H1 (cell line): Measurements from ENCODE around the gene MACROD1. TPM values are rescaled to one million over a fixed set of nuclear protein-coding genes. Genes with fewer than 3 reads are reported as not detected.
"Not testable (repeated sequence)": the region's sequence is repeated elsewhere in the genome, so short reads cannot be mapped to it uniquely, and the experiment has no call there.

Experiments used
- CTCF ChIA-PET: fragments of 300-600 bp; sonication (Branson Sonifier 250); formaldehyde crosslinking; loops from one replicate; lab custom pipeline; 2021; ENCODE audit not compliant: partially characterized antibody; lab: Charles Lee
- POLR2A ChIA-PET: fragments of 300-600 bp; sonication (Branson Sonifier 250); formaldehyde crosslinking; loops from one replicate; lab custom pipeline; 2021; ENCODE audit warnings: inconsistent platforms; ENCODE audit not compliant: partially characterized antibody; lab: Charles Lee
- DNase-seq, 2 experiments: peaks; one replicate each; pipeline versions ENCODE4 v3.0.0 to v3.0.0-alpha.2; 2010 to 2022; ENCODE audit warnings: low spot score in 2 of 2, low read depth in 1 of 2, mixed read lengths in 1 of 2
- FAIRE-seq: peaks from 2 replicates; lab custom pipeline; 2011; peaks lifted over from hg19 to GRCh38; lab: Jason Lieb, UNC
- H2AFZ ChIP-seq: 2 replicates; pipeline ENCODE4 v1.8.1; 2012; ENCODE audit warnings: low read length, inconsistent platforms
- H2AK5ac ChIP-seq: 2 replicates; pipeline ENCODE4 v1.6.1; 2013; ENCODE audit warnings: low read depth, low read length
- H2BK120ac ChIP-seq: replicated peaks from 2 replicates; pipeline ENCODE3; 2013; ENCODE audit warnings: low read depth, low read length, inconsistent platforms
- H2BK12ac ChIP-seq: 2 replicates; pipeline ENCODE4 v1.6.1; 2013; ENCODE audit warnings: low read depth, low read length
- H2BK15ac ChIP-seq: 2 replicates; pipeline ENCODE4 v1.6.1; 2013; ENCODE audit warnings: low read length
- H2BK20ac ChIP-seq: 2 replicates; pipeline ENCODE4 v1.6.1; 2013; ENCODE audit warnings: low read length
- H2BK5ac ChIP-seq: 2 replicates; pipeline ENCODE4 v1.6.1; 2013; ENCODE audit warnings: low read depth, low read length
- H3K14ac ChIP-seq: 2 replicates; pipeline ENCODE4 v1.6.1; 2013; ENCODE audit warnings: inconsistent platforms; ENCODE audit not compliant: insufficient read length
- H3K18ac ChIP-seq: 2 replicates; pipeline ENCODE4 v1.6.1; 2013; ENCODE audit warnings: low read length; ENCODE audit errors: extremely low read depth
- H3K23ac ChIP-seq: 2 replicates; pipeline ENCODE4 v1.6.1; 2013; ENCODE audit warnings: inconsistent platforms; ENCODE audit not compliant: insufficient read length
- H3K23me2 ChIP-seq: 2 replicates; pipeline ENCODE4 v1.6.1; 2013; ENCODE audit warnings: low read depth, low read length
- H3K27ac ChIP-seq: 2 replicates; pipeline ENCODE4 v1.6.1; 2011; ENCODE audit warnings: low read depth, low read length, inconsistent platforms
- H3K27me3 ChIP-seq, 4 experiments: replicated peaks in 1 of 4; 1 replicate in 1 of 4; 2 replicates in 3 of 4; pipeline versions ENCODE4 v1.6.1 to v1.8.1; 2011 to 2013; ENCODE audit warnings: low read length in 3 of 4, mild to moderate bottlenecking in 3 of 4, inconsistent platforms in 2 of 4, mixed read lengths in 2 of 4, moderate library complexity in 1 of 4; ENCODE audit not compliant: control insufficient read depth in 3 of 4, insufficient read depth in 3 of 4; ENCODE audit errors: extremely low read depth in 1 of 4
- H3K36me3 ChIP-seq, 4 experiments: 2 replicates each; pipeline versions ENCODE4 v1.6.1 to v1.8.1; 2011 to 2013; ENCODE audit warnings: mild to moderate bottlenecking in 4 of 4, low read length in 3 of 4, moderate library complexity in 2 of 4, control low read depth in 1 of 4, inconsistent platforms in 1 of 4; ENCODE audit not compliant: insufficient read depth in 4 of 4, control insufficient read depth in 2 of 4
- H3K4ac ChIP-seq: replicated peaks from 2 replicates; pipeline ENCODE3; 2013; ENCODE audit warnings: low read length, low read depth, mixed read lengths, inconsistent platforms; ENCODE audit not compliant: insufficient read length
- H3K4me1 ChIP-seq, 4 experiments: replicated peaks in 1 of 4; 1 replicate in 1 of 4; 2 replicates in 3 of 4; pipeline versions ENCODE4 v1.6.1 to v1.8.1; 2011 to 2013; ENCODE audit warnings: low read length in 3 of 4, inconsistent platforms in 2 of 4, mixed read lengths in 1 of 4; ENCODE audit not compliant: insufficient read depth in 4 of 4, control insufficient read depth in 3 of 4
- H3K4me2 ChIP-seq, 2 experiments: 2 replicates each; pipeline versions ENCODE4 v1.6.1 to v1.8.1; 2011 to 2013; ENCODE audit warnings: low read depth in 2 of 2, low read length in 2 of 2, control low read depth in 1 of 2, inconsistent platforms in 1 of 2, mild to moderate bottlenecking in 1 of 2; ENCODE audit not compliant: insufficient read depth in 1 of 2
- H3K4me3 ChIP-seq, 4 experiments: fragments of 200-600, 300-600 bp in 1 of 4; sonication (generic), shearing (Covaris generic), sonication (Bioruptor Twin) in 1 of 4; 2 replicates each; pipeline versions ENCODE4 v1.5.1 to v1.8.1; 2011 to 2016; ENCODE audit warnings: low read length in 4 of 4, low read depth in 3 of 4, control low read depth in 2 of 4, inconsistent platforms in 2 of 4, mild to moderate bottlenecking in 2 of 4, mixed read lengths in 1 of 4, moderate library complexity in 1 of 4; ENCODE audit not compliant: insufficient read depth in 2 of 4; ENCODE audit errors: extremely low read depth in 1 of 4
- H3K56ac ChIP-seq: replicated peaks from 2 replicates; pipeline ENCODE3; 2013; ENCODE audit warnings: low read depth, mild to moderate bottlenecking, mixed read lengths, low read length, inconsistent platforms; ENCODE audit not compliant: insufficient read length
- H3K79me1 ChIP-seq: 2 replicates; pipeline ENCODE4 v1.6.1; 2013; ENCODE audit warnings: low read depth, low read length, control low read depth
- H3K79me2 ChIP-seq, 2 experiments: 2 replicates each; pipeline versions ENCODE4 v1.6.1 to v1.8.1; 2012 to 2013; ENCODE audit warnings: low read length in 2 of 2, mild to moderate bottlenecking in 2 of 2, inconsistent platforms in 1 of 2; ENCODE audit not compliant: insufficient read depth in 2 of 2, control insufficient read depth in 1 of 2
- H3K9ac ChIP-seq, 4 experiments: replicated peaks in 1 of 4; 1 replicate in 1 of 4; 2 replicates in 3 of 4; pipeline versions ENCODE4 v1.6.1 to v1.8.1; 2011 to 2013; ENCODE audit warnings: low read depth in 3 of 4, low read length in 3 of 4, control low read depth in 2 of 4, mild to moderate bottlenecking in 2 of 4, moderate library complexity in 2 of 4, inconsistent platforms in 1 of 4; ENCODE audit errors: extremely low read depth in 1 of 4
- H3K9me3 ChIP-seq, 2 experiments: 2 replicates each; pipeline versions ENCODE4 v1.6.1 to v1.8.1; 2012 to 2013; ENCODE audit warnings: mild to moderate bottlenecking in 2 of 2, moderate library complexity in 2 of 2, control low read depth in 1 of 2, inconsistent platforms in 1 of 2, low read depth in 1 of 2, low read length in 1 of 2, mixed read lengths in 1 of 2; ENCODE audit not compliant: insufficient read depth in 2 of 2
- H4K20me1 ChIP-seq, 2 experiments: replicated peaks in 1 of 2; 2 replicates each; pipeline versions ENCODE3 to v1.8.1; 2011 to 2013; ENCODE audit warnings: inconsistent platforms in 2 of 2, low read length in 2 of 2, mild to moderate bottlenecking in 1 of 2; ENCODE audit not compliant: insufficient read depth in 2 of 2, control insufficient read depth in 1 of 2
- H4K5ac ChIP-seq: 2 replicates; pipeline ENCODE4 v1.6.1; 2013; ENCODE audit warnings: low read length, low read depth, mixed read lengths, inconsistent platforms; ENCODE audit not compliant: insufficient read length
- H4K8ac ChIP-seq: 2 replicates; pipeline ENCODE4 v1.8.0; 2013; ENCODE audit warnings: mild to moderate bottlenecking, moderate library complexity, low read length, inconsistent platforms; ENCODE audit not compliant: insufficient read depth; ENCODE audit errors: extremely low read depth
- H4K91ac ChIP-seq: replicated peaks from 2 replicates; pipeline ENCODE3; 2013; ENCODE audit warnings: low read length, mixed read lengths, inconsistent platforms; ENCODE audit not compliant: insufficient read length
- WGBS, 2 experiments: shearing (Covaris generic) in 1 of 2; methylation state at CpG; one replicate each; pipeline versions ENCODE4 v1.1.6 to v1.1.7; 2013 to 2015; ENCODE audit warnings: low lambda C conversion rate in 2 of 2, mixed read lengths in 2 of 2, inconsistent platforms in 1 of 2, low coverage in 1 of 2, missing lambda C conversion rate in 1 of 2; ENCODE audit not compliant: insufficient replicate concordance in 2 of 2, insufficient coverage in 1 of 2, insufficient read length in 1 of 2; ENCODE audit errors: extremely low coverage in 1 of 2, missing lambda C conversion rate in 1 of 2; 5-methylcytosine and 5-hydroxymethylcytosine counted together
- polyA plus RNA-seq, 7 experiments: library from polyadenylated mRNA; depleted of rRNA in 3 of 7; stranded (reverse) in 5 of 7; unstranded in 2 of 7; fragments of >200 nt in 5 of 7; fragments of 200-250 nt in 2 of 7; gene quantifications; 1 replicate in 5 of 7; 2 replicates in 1 of 7; 4 replicates in 1 of 7; pipeline versions ENCODE4 v1.2.1 to v1.2.3, GENCODE V29; 2011 to 2013; ENCODE audit warnings: missing spikeins in 2 of 7, mixed read lengths in 2 of 7
- total RNA-seq: library from RNA; stranded (reverse); fragmentation: NEBNext Ultra II Directional; extraction: Animal tissue kit (Norgen Biotek cat#: 25700); gene quantifications from 2 replicates; pipeline ENCODE4 v1.2.1, GENCODE V29; 2021

Gene MACROD1
- total and polyA plus RNA-seq, 2 of the 8 experiments (the other 6 are each of a cell fraction or from before 2014, with no cell fraction given): 19.5 to 34.1 TPM

- not testable (repeated sequence) for FAIRE-seq, H2BK5ac ChIP-seq, H3K36me3 ChIP-seq, H2BK120ac ChIP-seq, DNase-seq, H3K9me3 ChIP-seq, H3K18ac ChIP-seq, H2BK20ac ChIP-seq, H3K27ac ChIP-seq, H2BK12ac ChIP-seq, H4K5ac ChIP-seq, H3K9ac ChIP-seq, H4K8ac ChIP-seq, H3K4me2 ChIP-seq, H2AFZ ChIP-seq, H3K14ac ChIP-seq, H3K23ac ChIP-seq, H3K27me3 ChIP-seq, H3K23me2 ChIP-seq, H4K91ac ChIP-seq, H3K79me1 ChIP-seq, H2BK15ac ChIP-seq, H3K4ac ChIP-seq, H3K56ac ChIP-seq, H4K20me1 ChIP-seq, H2AK5ac ChIP-seq
- Histone ChIP-seq H3K79me2 (peaks cover 0 to 34% of the 10 kb centered on the region in 2 experiments; a peak in 3 of 4 replicates), H3K4me1 (peaks cover 7 to 15% (median 9%) of the 10 kb centered on the region in 4 experiments), H3K4me3 (peak overlapping the region in 1 of 4 experiments; percentile 37; a peak in 2 of 8 replicates)
- POLR2A ChIA-PET: interaction anchor here (0.6 to 5.7 kb wide), 12 partner anchors 12 to 64 kb away, joined by 3 to 29 read pairs (median 4); partner anchors contain the start of gene OTUB1
- WGBS, 2 experiments: 75% methylated on average over 18 of the region's 18 CpGs; no CpG with 5 or more reads in 1 of the 2 experiments
- CTCF ChIA-PET: interaction anchor here (0.8 kb wide), 1 partner anchor 12 kb away, joined by 3 read pairs; no protein-coding TSS in a partner anchor
These were observed 192.0 kb downstream of the MACROD1 start for GRCh38 chr11:63973912-63974258.
